A549 treated with AZD9567 at 1 μM for 4 hours (cell line): ENCODE measurements around the gene SMIM9. TPM values are rescaled to one million over a fixed set of nuclear protein-coding genes. Genes with fewer than 3 reads are reported as not detected.

Experiments
- total RNA-seq: library from RNA; stranded (reverse); fragments of 200-300 nt; extraction: Qiagen RNA extraction; gene quantifications from 5 replicates; pipeline ENCODE4 v1.2.3, GENCODE V29; 2022; ENCODE audit not compliant: insufficient read depth

The SMIM9 gene
- total RNA-seq: not detected in 5 replicates

GRCh38 chrX:154834562-154834961, at the start of gene SMIM9:
TSS of gene SMIM9 (minus strand) at chrX:154834662. CDS start at chrX:154830856, 3,806 bp downstream.

GRCh38 chrX:154804957-154805695, 29.3 kb downstream of the SMIM9 start, which contains the start of gene MPP1:
TSS of gene MPP1 (minus strand) at chrX:154805485. CDS start at chrX:154805373, 112 bp downstream.

Other genes starting within 250 kb of the SMIM9 start
- 0.10 TPM in 1 of 5 replicates, not detected in the others for gene CTAG1A, start 249.5 kb downstream of the SMIM9 start, total RNA-seq
- not detected in 5 replicates for gene CTAG1B, start 215.4 kb downstream of the SMIM9 start, total RNA-seq
- not detected in 5 replicates for gene CTAG2, start 181.1 kb downstream of the SMIM9 start, total RNA-seq
- 0.59 to 1.0 TPM (median 0.88 TPM) in 5 replicates for gene GAB3, start 83.6 kb downstream of the SMIM9 start, total RNA-seq
- 150 to 224 TPM (median 159 TPM) in 5 replicates for gene DKC1, start 71.8 kb downstream of the SMIM9 start, total RNA-seq
- 14.9 to 19.7 TPM (median 16.3 TPM) in 5 replicates for gene MPP1, start 29.2 kb downstream of the SMIM9 start, total RNA-seq
- gene F8A1, start 51.7 kb upstream of the SMIM9 start, total RNA-seq: 53.8 to 109 TPM (median 93.0 TPM) in 5 replicates
- 3.5 to 4.5 TPM (median 4.2 TPM) in 5 replicates for gene F8, start 188.1 kb upstream of the SMIM9 start, total RNA-seq
- 67.1 to 117 TPM (median 113 TPM) in 5 replicates for gene FUNDC2, start 192.2 kb upstream of the SMIM9 start, total RNA-seq
- 11.9 to 15.4 TPM (median 14.3 TPM) in 5 replicates for gene CMC4, start 236.5 kb upstream of the SMIM9 start, total RNA-seq
- 19.9 to 35.3 TPM (median 20.7 TPM) in 5 replicates for gene MTCP1, start 236.5 kb upstream of the SMIM9 start, total RNA-seq
- gene BRCC3, start 236.8 kb upstream of the SMIM9 start, total RNA-seq: 23.1 to 29.5 TPM (median 27.2 TPM) in 5 replicates